ENCODE results near the gene C2orf76.

C2orf76 gene

GRCh38 chr2:119372778-119373568 lies 6.3 kb upstream of the C2orf76 start:
- Histone ChIP-seq H3K36me3 (ENCODE audit: insufficient read depth, insufficient read length, low read length) (peaks cover 55% of the 10 kb centered on the region), H3K4me1 (ENCODE audit: insufficient read depth, insufficient read length) (no peaks in the 10 kb centered on the region), H3K9me3 (ENCODE audit: insufficient read depth, low read length) (peaks cover 10% of the 10 kb centered on the region; the same call in 1 of the 2 replicates), H3K4me3 (ENCODE audit: insufficient read length, low read depth) (no peak overlapping the region), H3K27me3 (ENCODE audit: insufficient read depth, insufficient read length) (no peaks in the 10 kb centered on the region), H3K9ac (ENCODE audit: insufficient read length, low read depth) (no peak overlapping the region)
- TF ChIP-seq YY1 (IDR thresholded peaks at IDR 0.05; ENCODE audit: insufficient read depth, insufficient read length) = no peak
- no peak for TF ChIP-seq SUZ12 (IDR thresholded peaks at IDR 0.05; ENCODE audit: extremely low read depth, insufficient read depth, insufficient read length)
- no peak for DNase-seq (ENCODE audit: low read depth, low spot score)

DNA sequence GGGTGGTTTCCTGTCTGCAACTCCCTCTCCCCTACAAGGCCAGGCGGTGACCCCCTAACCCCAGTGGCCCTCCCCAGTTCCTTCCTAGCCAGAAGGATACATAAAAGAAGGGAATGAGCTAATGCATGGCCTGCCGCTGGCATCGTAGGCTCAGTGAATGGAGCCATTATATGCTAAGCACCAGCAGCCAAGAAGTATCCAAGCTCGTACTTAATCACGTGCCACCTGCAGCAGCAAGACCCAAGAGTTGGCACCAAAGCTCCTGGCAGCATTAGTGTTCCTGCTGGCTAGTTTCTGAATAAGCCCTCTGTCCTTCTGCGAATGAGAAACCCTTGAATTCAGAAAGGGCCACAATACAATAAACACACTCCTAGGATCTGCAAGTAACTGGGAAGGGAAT lies 4.5 kb upstream of the C2orf76 start:
- no peak overlapping the region for H3K9ac ChIP-seq (ENCODE audit: insufficient read length, low read depth)
- no peak overlapping the region for H3K4me3 ChIP-seq (ENCODE audit: insufficient read length, low read depth)
- H3K27me3 ChIP-seq (ENCODE audit: insufficient read depth, insufficient read length) = no peaks in the 10 kb centered on the region
- no peak for DNase-seq (ENCODE audit: low read depth, low spot score)
- no peaks in the 10 kb centered on the region for H3K4me1 ChIP-seq (ENCODE audit: insufficient read depth, insufficient read length)
- H3K9me3 ChIP-seq (ENCODE audit: insufficient read depth, low read length) = peaks cover 10% of the 10 kb centered on the region; the same call in 1 of the 2 replicates
- peaks cover 56% of the 10 kb centered on the region for H3K36me3 ChIP-seq (ENCODE audit: insufficient read depth, insufficient read length, low read length)
- TF ChIP-seq YY1 (IDR thresholded peaks at IDR 0.05; ENCODE audit: insufficient read depth, insufficient read length) (no peak), SUZ12 (IDR thresholded peaks at IDR 0.05; ENCODE audit: extremely low read depth, insufficient read depth, insufficient read length) (no peak), ZNF274 (IDR thresholded peaks at IDR 0.05; ENCODE audit: low read depth, low read length) (no peak)

DNA sequence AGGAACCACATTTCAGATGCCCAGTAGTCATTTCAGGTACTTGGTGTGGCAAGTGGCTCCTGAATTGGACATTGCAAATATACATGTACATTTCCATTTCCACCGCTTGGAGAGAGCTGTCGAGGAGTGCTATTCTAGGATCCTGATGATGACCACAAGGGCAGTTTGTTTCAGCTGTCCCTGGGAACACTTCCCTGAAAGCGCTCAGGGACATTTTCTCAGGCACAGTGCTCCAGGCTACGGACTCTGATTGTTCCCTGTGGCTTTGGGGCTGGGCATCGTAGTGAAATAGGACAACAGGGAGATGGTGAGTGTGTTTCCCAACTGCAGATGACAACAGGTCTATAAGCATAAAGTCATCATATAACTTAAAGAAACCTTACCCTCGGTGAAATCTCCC lies 3.2 kb upstream of the C2orf76 start:
- TF ChIP-seq SUZ12 (IDR thresholded peaks at IDR 0.05; ENCODE audit: extremely low read depth, insufficient read depth, insufficient read length) = no peak
- TF ChIP-seq YY1 (IDR thresholded peaks at IDR 0.05; ENCODE audit: insufficient read depth, insufficient read length) = no peak
- TF ChIP-seq ZNF274 (IDR thresholded peaks at IDR 0.05; ENCODE audit: low read depth, low read length) = no peak
- H3K4me1 ChIP-seq (ENCODE audit: insufficient read depth, insufficient read length) = no peaks in the 10 kb centered on the region
- peaks cover 56% of the 10 kb centered on the region for H3K36me3 ChIP-seq (ENCODE audit: insufficient read depth, insufficient read length, low read length)
- H3K9me3 ChIP-seq (ENCODE audit: insufficient read depth, low read length) = peaks cover 10% of the 10 kb centered on the region; the same call in 1 of the 2 replicates
- H3K27me3 ChIP-seq (ENCODE audit: insufficient read depth, insufficient read length) = no peaks in the 10 kb centered on the region
- DNase-seq (ENCODE audit: low read depth, low spot score) = no peak
- H3K4me3 ChIP-seq (ENCODE audit: insufficient read length, low read depth) = no peak overlapping the region
- no peak overlapping the region for H3K9ac ChIP-seq (ENCODE audit: insufficient read length, low read depth)

- Histone ChIP-seq H3K4me3 (ENCODE audit: insufficient read length, low read depth) (peak overlapping the region; percentile 94), H3K4me1 (ENCODE audit: insufficient read depth, insufficient read length) (peaks cover 3% of the 10 kb centered on the region)
- DNase-seq (ENCODE audit: low read depth, low spot score) = no peak
These were observed 952 bp upstream of the C2orf76 start for GRCh38 chr2:119367472-119368099.

GRCh38 chr2:119366161-119366648 lies 429 bp downstream of the C2orf76 start:
- peaks cover 3% of the 10 kb centered on the region for H3K4me1 ChIP-seq (ENCODE audit: insufficient read depth, insufficient read length)
- H3K27me3 ChIP-seq (ENCODE audit: insufficient read depth, insufficient read length) = no peaks in the 10 kb centered on the region
- peak overlapping the region; percentile 84 for H3K9ac ChIP-seq (ENCODE audit: insufficient read length, low read depth)
- DNase-seq (ENCODE audit: low read depth, low spot score) = no peak
- TF ChIP-seq SUZ12 (IDR thresholded peaks at IDR 0.05; ENCODE audit: extremely low read depth, insufficient read depth, insufficient read length) = no peak
- no peak for TF ChIP-seq YY1 (IDR thresholded peaks at IDR 0.05; ENCODE audit: insufficient read depth, insufficient read length)
- no peak for TF ChIP-seq ZNF274 (IDR thresholded peaks at IDR 0.05; ENCODE audit: low read depth, low read length)
- peaks cover 32% of the 10 kb centered on the region for H3K36me3 ChIP-seq (ENCODE audit: insufficient read depth, insufficient read length, low read length)
- peak overlapping the region; percentile 94 for H3K4me3 ChIP-seq (ENCODE audit: insufficient read length, low read depth)
- H3K9me3 ChIP-seq (ENCODE audit: insufficient read depth, low read length) = no peaks in the 10 kb centered on the region

More at GRCh38 chr2:119367472-119368099, 952 bp upstream of the C2orf76 start:
- Histone ChIP-seq H3K9me3 (ENCODE audit: insufficient read depth, low read length) (no peaks in the 10 kb centered on the region), H3K27me3 (ENCODE audit: insufficient read depth, insufficient read length) (no peaks in the 10 kb centered on the region), H3K36me3 (ENCODE audit: insufficient read depth, insufficient read length, low read length) (peaks cover 46% of the 10 kb centered on the region), H3K9ac (ENCODE audit: insufficient read length, low read depth) (peak overlapping the region; percentile 99)
- no peak for TF ChIP-seq SUZ12 (IDR thresholded peaks at IDR 0.05; ENCODE audit: extremely low read depth, insufficient read depth, insufficient read length)
- TF ChIP-seq YY1 (IDR thresholded peaks at IDR 0.05; ENCODE audit: insufficient read depth, insufficient read length) = no peak
- TF ChIP-seq ZNF274 (IDR thresholded peaks at IDR 0.05; ENCODE audit: low read depth, low read length) = no peak

DNA sequence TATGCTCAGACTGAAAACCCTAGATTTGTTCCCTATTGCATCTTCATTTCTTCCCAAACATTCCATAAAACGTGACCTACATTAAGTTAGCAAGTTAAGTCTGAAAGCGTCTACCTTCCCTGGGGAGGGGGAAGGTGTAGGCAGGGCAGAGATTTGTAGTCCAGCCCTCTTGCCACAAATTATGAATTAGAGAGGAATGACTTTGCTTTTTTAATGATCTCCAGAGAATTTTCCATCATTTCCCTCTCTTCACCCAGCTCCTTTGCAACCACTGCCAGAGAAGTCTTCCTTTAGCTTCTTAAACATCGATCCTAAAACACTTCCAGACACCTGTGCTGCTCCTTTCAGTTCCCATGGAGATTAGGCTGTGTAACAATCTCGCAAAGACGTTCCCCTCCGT lies 1.2 kb downstream of the C2orf76 start:
- TF ChIP-seq YY1 (IDR thresholded peaks at IDR 0.05; ENCODE audit: insufficient read depth, insufficient read length) (no peak), SUZ12 (IDR thresholded peaks at IDR 0.05; ENCODE audit: extremely low read depth, insufficient read depth, insufficient read length) (no peak), ZNF274 (IDR thresholded peaks at IDR 0.05; ENCODE audit: low read depth, low read length) (no peak)
- Histone ChIP-seq H3K4me1 (ENCODE audit: insufficient read depth, insufficient read length) (peaks cover 3% of the 10 kb centered on the region), H3K36me3 (ENCODE audit: insufficient read depth, insufficient read length, low read length) (peaks cover 24% of the 10 kb centered on the region), H3K9me3 (ENCODE audit: insufficient read depth, low read length) (no peaks in the 10 kb centered on the region), H3K9ac (ENCODE audit: insufficient read length, low read depth) (peak overlapping the region; percentile 84), H3K4me3 (ENCODE audit: insufficient read length, low read depth) (peak overlapping the region; percentile 94), H3K27me3 (ENCODE audit: insufficient read depth, insufficient read length) (no peaks in the 10 kb centered on the region)
- no peak for DNase-seq (ENCODE audit: low read depth, low spot score)

DNA sequence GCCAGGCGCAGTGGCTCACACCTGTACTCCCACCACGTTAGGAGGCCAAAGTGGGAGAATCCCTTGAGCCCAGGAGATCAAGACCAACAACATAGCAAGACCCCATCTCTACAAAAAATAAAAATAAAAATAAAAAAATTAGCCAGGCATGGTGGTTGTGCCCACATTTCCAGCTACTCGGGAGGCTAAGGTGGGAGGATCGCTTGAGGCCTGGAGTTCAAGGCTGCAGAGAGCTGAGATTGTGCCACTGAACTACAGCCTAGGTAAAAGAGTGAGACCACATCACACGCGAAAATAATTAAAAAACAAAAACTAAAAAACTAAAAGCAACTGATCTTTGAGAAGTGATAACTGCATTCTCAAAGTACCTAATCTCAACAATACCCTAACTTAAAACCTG lies 1.8 kb downstream of the C2orf76 start:
- no peak for DNase-seq (ENCODE audit: low read depth, low spot score)
- TF ChIP-seq YY1 (IDR thresholded peaks at IDR 0.05; ENCODE audit: insufficient read depth, insufficient read length) (no peak), SUZ12 (IDR thresholded peaks at IDR 0.05; ENCODE audit: extremely low read depth, insufficient read depth, insufficient read length) (no peak), ZNF274 (IDR thresholded peaks at IDR 0.05; ENCODE audit: low read depth, low read length) (no peak)
- Histone ChIP-seq H3K4me3 (ENCODE audit: insufficient read length, low read depth) (no peak overlapping the region), H3K27me3 (ENCODE audit: insufficient read depth, insufficient read length) (no peaks in the 10 kb centered on the region), H3K36me3 (ENCODE audit: insufficient read depth, insufficient read length, low read length) (peaks cover 18% of the 10 kb centered on the region), H3K4me1 (ENCODE audit: insufficient read depth, insufficient read length) (peaks cover 3% of the 10 kb centered on the region), H3K9me3 (ENCODE audit: insufficient read depth, low read length) (no peaks in the 10 kb centered on the region), H3K9ac (ENCODE audit: insufficient read length, low read depth) (no peak overlapping the region)
